GM23338 (cell line): ENCODE measurements around the gene LARGE1. TPM values are rescaled to one million over a fixed set of nuclear protein-coding genes. Genes with fewer than 3 reads are reported as not detected.

Source experiments
- ATAC-seq: fragments of 200-7000 bp; cut with Tn5 transposase; 3 replicates; pipeline ENCODE4 v1.9.1; 2020
- DNase-seq: peaks from one replicate; pipeline ENCODE4 v3.0.0-alpha.2; 2015; ENCODE audit warnings: low spot score
- H2AFZ ChIP-seq: fragments of 200-600 bp; sonication (generic); 2 replicates; pipeline ENCODE4 v1.8.0; 2016; ENCODE audit warnings: antibody characterized with exemption, mild to moderate bottlenecking, moderate library complexity
- H3F3A ChIP-seq: fragments of 200-600 bp; sonication (generic); replicated peaks from 2 replicates; pipeline ENCODE4 v1.8.0; 2017; ENCODE audit warnings: antibody characterized with exemption, mixed run types, low read depth
- H3K27ac ChIP-seq: fragments of 200-600 bp; sonication (generic); 2 replicates; pipeline ENCODE4 v1.6.1; 2016; ENCODE audit warnings: low read depth
- H3K27me3 ChIP-seq: fragments of 200-600 bp; sonication (generic); 2 replicates; pipeline ENCODE4 v1.8.0; 2016; ENCODE audit warnings: mild to moderate bottlenecking, mixed run types, moderate library complexity; ENCODE audit not compliant: insufficient read depth
- H3K36me3 ChIP-seq: fragments of 200-600 bp; sonication (generic); 2 replicates; pipeline ENCODE4 v1.8.0; 2016; ENCODE audit warnings: mild to moderate bottlenecking; ENCODE audit not compliant: insufficient read depth
- H3K4me1 ChIP-seq: fragments of 200-600 bp; sonication (generic); 2 replicates; pipeline ENCODE4 v1.8.0; 2016; ENCODE audit warnings: mild to moderate bottlenecking, moderate library complexity; ENCODE audit not compliant: insufficient read depth
- H3K4me2 ChIP-seq: fragments of 200-600 bp; sonication (generic); 2 replicates; pipeline ENCODE4 v1.7.1; 2017; ENCODE audit warnings: mixed run types
- H3K4me3 ChIP-seq: fragments of 200-600 bp; sonication (generic); 2 replicates; pipeline ENCODE4 v1.6.1; 2016; ENCODE audit warnings: mixed run types
- H3K79me2 ChIP-seq: fragments of 200-600 bp; sonication (generic); replicated peaks from 2 replicates; pipeline ENCODE4 v1.8.0; 2017; ENCODE audit warnings: mild to moderate bottlenecking; ENCODE audit not compliant: insufficient read depth
- H3K9me2 ChIP-seq: fragments of 200-600 bp; sonication (generic); 2 replicates; pipeline ENCODE4 v1.8.0; 2017; ENCODE audit not compliant: insufficient read depth
- H4K20me1 ChIP-seq: fragments of 200-600 bp; sonication (generic); replicated peaks from 2 replicates; pipeline ENCODE4 v1.8.0; 2017; ENCODE audit warnings: mild to moderate bottlenecking; ENCODE audit not compliant: insufficient read depth
- H3K27ac Mint-ChIP-seq: 2 replicates; pipeline ENCODE4 v1.8.0; 2020; ENCODE audit warnings: inconsistent platforms, mild to moderate bottlenecking, moderate library complexity, mixed read lengths
- H3K27me3 Mint-ChIP-seq: 3 replicates; pipeline ENCODE4 v1.8.0; 2022; ENCODE audit warnings: low read depth, mild to moderate bottlenecking, moderate library complexity, mixed read lengths, inconsistent platforms; ENCODE audit not compliant: insufficient read depth, poor library complexity
- H3K36me3 Mint-ChIP-seq: 3 replicates; pipeline ENCODE4 v1.8.0; 2021; ENCODE audit warnings: low read depth, mild to moderate bottlenecking, inconsistent platforms, moderate library complexity, mixed read lengths
- H3K4me1 Mint-ChIP-seq: 3 replicates; pipeline ENCODE4 v1.8.0; 2020; ENCODE audit warnings: mild to moderate bottlenecking, inconsistent platforms, mixed read lengths
- H3K4me3 Mint-ChIP-seq: 3 replicates; pipeline ENCODE4 v1.8.0; 2021; ENCODE audit warnings: moderate library complexity, mild to moderate bottlenecking, inconsistent platforms, mixed read lengths
- H3K9me3 Mint-ChIP-seq: 3 replicates; pipeline ENCODE4 v1.8.0; 2020; ENCODE audit warnings: moderate library complexity, mild to moderate bottlenecking, inconsistent platforms, mixed read lengths
- CREB1 ChIP-seq: fragments of 250-450 bp; sonication (Bioruptor Pico); IDR thresholded peaks from 2 replicates; pipeline ENCODE4 v1.5.0; 2020; ENCODE audit warnings: low read depth, mild to moderate bottlenecking, moderate library complexity
- CTCF ChIP-seq, 2 experiments: fragments of 200-600 bp in 1 of 2; sonication (generic) in 1 of 2; conservative IDR thresholded peaks; 2 replicates each; pipeline versions ENCODE4 v1.5.1 to v1.6.1; 2016 to 2017; ENCODE audit warnings: antibody characterized with exemption in 2 of 2, low read depth in 2 of 2, mild to moderate bottlenecking in 2 of 2, moderate library complexity in 1 of 2
- EZH2 ChIP-seq: fragments of 200-600 bp; sonication (generic); IDR thresholded peaks from one replicate; pipeline ENCODE4 v1.8.0; 2017; ENCODE audit warnings: antibody characterized with exemption, mild to moderate bottlenecking, low read depth; ENCODE audit not compliant: unreplicated experiment
- EZH2phosphoT487 ChIP-seq: fragments of 200-600 bp; sonication (generic); IDR thresholded peaks from one replicate; pipeline ENCODE4 v1.8.1; 2018; ENCODE audit warnings: antibody characterized with exemption; ENCODE audit not compliant: unreplicated experiment
- JUNB ChIP-seq: IDR thresholded peaks from one replicate; pipeline ENCODE4 v1.6.1; 2016; ENCODE audit warnings: antibody characterized with exemption; ENCODE audit not compliant: unreplicated experiment
- NANOG ChIP-seq: IDR thresholded peaks from 2 replicates; pipeline ENCODE4 v1.6.1; 2016; ENCODE audit warnings: antibody characterized with exemption, borderline replicate concordance
- POLR2AphosphoS5 ChIP-seq: IDR thresholded peaks from 2 replicates; pipeline ENCODE4 v1.6.1; 2016; ENCODE audit warnings: antibody characterized with exemption, low read depth
- REST ChIP-seq: IDR thresholded peaks from one replicate; pipeline ENCODE4 v1.6.1; 2018; ENCODE audit warnings: antibody characterized with exemption; ENCODE audit not compliant: unreplicated experiment
- STAT1 ChIP-seq: IDR thresholded peaks from one replicate; pipeline ENCODE4 v1.6.1; 2016; ENCODE audit warnings: antibody characterized with exemption; ENCODE audit not compliant: unreplicated experiment
- ZNF114 ChIP-seq: fragments of 250-450 bp; sonication (Bioruptor Pico); IDR thresholded peaks from 2 replicates; pipeline ENCODE4 v1.5.0; 2020; ENCODE audit warnings: mild to moderate bottlenecking, moderate library complexity
- ZNF331 ChIP-seq: fragments of 250-450 bp; sonication (Bioruptor Pico); IDR thresholded peaks from 2 replicates; pipeline ENCODE4 v1.5.0; 2020; ENCODE audit warnings: low read depth, mild to moderate bottlenecking, moderate library complexity
- polyA plus RNA-seq: library from polyadenylated mRNA; unstranded; fragments of >200 nt; fragmentation: Nextera tagmentation; extraction: Ambion mirVana; gene quantifications from 2 replicates; pipeline ENCODE4 v1.2.1, GENCODE V29; 2016
- total RNA-seq: library from RNA; depleted of rRNA; stranded (reverse); fragments of >200 nt; shearing (Covaris generic); gene quantifications from 2 replicates; pipeline ENCODE4 v1.2.3, GENCODE V29; 2014
- TF ChIP-seq, protein P1 (sequence below): IDR thresholded peaks from 2 replicates; pipeline ENCODE4 v1.6.1; 2016; ENCODE audit warnings: antibody characterized with exemption
- TF ChIP-seq, protein P2 (sequence below): fragments of 250-450 bp; sonication (Bioruptor Pico); IDR thresholded peaks from 2 replicates; pipeline ENCODE4 v1.5.0; 2020; ENCODE audit warnings: mild to moderate bottlenecking, moderate library complexity

The LARGE1 gene
- total and polyA plus RNA-seq, 2 experiments from 2014 or later = 12.8 to 75.6 TPM

GRCh38 chr22:33735978-33736377 is 184.3 kb downstream of the LARGE1 start:
- 0 out of 2 replicates have a peak, but pooled peaks cover 5% of the 10 kb centered on the region for H3K9me2 ChIP-seq
- no peak overlapping the region for H3K4me3 ChIP-seq
- DNase-seq = no peak
- Mint-ChIP-seq H3K9me3 (peaks cover 10% of the 10 kb centered on the region; the same call in 2 of the 3 replicates), H3K4me1 (peaks cover 66% of the 10 kb centered on the region), H3K4me3 (no peak overlapping the region), H3K36me3 (peaks cover 30% of the 10 kb centered on the region), H3K27me3 (peaks cover 5% of the 10 kb centered on the region), H3K27ac (no peak overlapping the region)
- H3K27ac ChIP-seq = no peak overlapping the region
- no peaks in the 10 kb centered on the region; the same call in 1 of the 2 replicates for H3K36me3 ChIP-seq
- H2AFZ ChIP-seq = no peak overlapping the region
- H4K20me1 ChIP-seq = peaks cover 36% of the 10 kb centered on the region
- ATAC-seq = no peak
- peaks cover 50% of the 10 kb centered on the region for H3K4me1 ChIP-seq
- peaks cover 94% of the 10 kb centered on the region for H3K79me2 ChIP-seq
- no peaks in the 10 kb centered on the region for H3K27me3 ChIP-seq
- H3K4me2 ChIP-seq = no peak overlapping the region
- H3F3A ChIP-seq = no peaks in the 10 kb centered on the region
- TF ChIP-seq, protein P1, sequence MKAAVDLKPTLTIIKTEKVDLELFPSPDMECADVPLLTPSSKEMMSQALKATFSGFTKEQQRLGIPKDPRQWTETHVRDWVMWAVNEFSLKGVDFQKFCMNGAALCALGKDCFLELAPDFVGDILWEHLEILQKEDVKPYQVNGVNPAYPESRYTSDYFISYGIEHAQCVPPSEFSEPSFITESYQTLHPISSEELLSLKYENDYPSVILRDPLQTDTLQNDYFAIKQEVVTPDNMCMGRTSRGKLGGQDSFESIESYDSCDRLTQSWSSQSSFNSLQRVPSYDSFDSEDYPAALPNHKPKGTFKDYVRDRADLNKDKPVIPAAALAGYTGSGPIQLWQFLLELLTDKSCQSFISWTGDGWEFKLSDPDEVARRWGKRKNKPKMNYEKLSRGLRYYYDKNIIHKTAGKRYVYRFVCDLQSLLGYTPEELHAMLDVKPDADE = no peak
- TF ChIP-seq JUNB (no peak), NANOG (no peak), ZNF331 (no peak), REST (no peak), STAT1 (no peak), ZNF114 (no peak), EZH2phosphoT487 (no peak), POLR2AphosphoS5 (no peak), EZH2 (no peak), CTCF (conservative IDR thresholded peaks at IDR 0.05; ENCODE audit: low read depth in 2 of 2) (no peak), CREB1 (CRISPR knock-in tag) (no peak)
- TF ChIP-seq, protein P2, sequence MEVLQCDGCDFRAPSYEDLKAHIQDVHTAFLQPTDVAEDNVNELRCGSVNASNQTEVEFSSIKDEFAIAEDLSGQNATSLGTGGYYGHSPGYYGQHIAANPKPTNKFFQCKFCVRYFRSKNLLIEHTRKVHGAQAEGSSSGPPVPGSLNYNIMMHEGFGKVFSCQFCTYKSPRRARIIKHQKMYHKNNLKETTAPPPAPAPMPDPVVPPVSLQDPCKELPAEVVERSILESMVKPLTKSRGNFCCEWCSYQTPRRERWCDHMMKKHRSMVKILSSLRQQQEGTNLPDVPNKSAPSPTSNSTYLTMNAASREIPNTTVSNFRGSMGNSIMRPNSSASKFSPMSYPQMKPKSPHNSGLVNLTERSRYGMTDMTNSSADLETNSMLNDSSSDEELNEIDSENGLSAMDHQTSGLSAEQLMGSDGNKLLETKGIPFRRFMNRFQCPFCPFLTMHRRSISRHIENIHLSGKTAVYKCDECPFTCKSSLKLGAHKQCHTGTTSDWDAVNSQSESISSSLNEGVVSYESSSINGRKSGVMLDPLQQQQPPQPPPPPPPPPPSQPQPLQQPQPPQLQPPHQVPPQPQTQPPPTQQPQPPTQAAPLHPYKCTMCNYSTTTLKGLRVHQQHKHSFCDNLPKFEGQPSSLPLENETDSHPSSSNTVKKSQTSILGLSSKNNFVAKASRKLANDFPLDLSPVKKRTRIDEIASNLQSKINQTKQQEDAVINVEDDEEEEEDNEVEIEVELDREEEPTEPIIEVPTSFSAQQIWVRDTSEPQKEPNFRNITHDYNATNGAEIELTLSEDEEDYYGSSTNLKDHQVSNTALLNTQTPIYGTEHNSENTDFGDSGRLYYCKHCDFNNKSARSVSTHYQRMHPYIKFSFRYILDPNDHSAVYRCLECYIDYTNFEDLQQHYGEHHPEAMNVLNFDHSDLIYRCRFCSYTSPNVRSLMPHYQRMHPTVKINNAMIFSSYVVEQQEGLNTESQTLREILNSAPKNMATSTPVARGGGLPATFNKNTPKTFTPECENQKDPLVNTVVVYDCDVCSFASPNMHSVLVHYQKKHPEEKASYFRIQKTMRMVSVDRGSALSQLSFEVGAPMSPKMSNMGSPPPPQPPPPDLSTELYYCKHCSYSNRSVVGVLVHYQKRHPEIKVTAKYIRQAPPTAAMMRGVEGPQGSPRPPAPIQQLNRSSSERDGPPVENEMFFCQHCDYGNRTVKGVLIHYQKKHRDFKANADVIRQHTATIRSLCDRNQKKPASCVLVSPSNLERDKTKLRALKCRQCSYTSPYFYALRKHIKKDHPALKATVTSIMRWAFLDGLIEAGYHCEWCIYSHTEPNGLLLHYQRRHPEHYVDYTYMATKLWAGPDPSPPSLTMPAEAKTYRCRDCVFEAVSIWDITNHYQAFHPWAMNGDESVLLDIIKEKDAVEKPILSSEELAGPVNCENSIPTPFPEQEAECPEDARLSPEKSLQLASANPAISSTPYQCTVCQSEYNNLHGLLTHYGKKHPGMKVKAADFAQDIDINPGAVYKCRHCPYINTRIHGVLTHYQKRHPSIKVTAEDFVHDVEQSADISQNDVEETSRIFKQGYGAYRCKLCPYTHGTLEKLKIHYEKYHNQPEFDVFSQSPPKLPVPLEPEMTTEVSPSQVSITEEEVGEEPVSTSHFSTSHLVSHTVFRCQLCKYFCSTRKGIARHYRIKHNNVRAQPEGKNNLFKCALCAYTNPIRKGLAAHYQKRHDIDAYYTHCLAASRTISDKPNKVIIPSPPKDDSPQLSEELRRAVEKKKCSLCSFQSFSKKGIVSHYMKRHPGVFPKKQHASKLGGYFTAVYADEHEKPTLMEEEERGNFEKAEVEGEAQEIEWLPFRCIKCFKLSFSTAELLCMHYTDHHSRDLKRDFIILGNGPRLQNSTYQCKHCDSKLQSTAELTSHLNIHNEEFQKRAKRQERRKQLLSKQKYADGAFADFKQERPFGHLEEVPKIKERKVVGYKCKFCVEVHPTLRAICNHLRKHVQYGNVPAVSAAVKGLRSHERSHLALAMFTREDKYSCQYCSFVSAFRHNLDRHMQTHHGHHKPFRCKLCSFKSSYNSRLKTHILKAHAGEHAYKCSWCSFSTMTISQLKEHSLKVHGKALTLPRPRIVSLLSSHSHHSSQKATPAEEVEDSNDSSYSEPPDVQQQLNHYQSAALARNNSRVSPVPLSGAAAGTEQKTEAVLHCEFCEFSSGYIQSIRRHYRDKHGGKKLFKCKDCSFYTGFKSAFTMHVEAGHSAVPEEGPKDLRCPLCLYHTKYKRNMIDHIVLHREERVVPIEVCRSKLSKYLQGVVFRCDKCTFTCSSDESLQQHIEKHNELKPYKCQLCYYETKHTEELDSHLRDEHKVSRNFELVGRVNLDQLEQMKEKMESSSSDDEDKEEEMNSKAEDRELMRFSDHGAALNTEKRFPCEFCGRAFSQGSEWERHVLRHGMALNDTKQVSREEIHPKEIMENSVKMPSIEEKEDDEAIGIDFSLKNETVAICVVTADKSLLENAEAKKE (CRISPR knock-in tag) = no peak
